A204.1 (cell line): Measurements from ENCODE around the gene GLCCI1.

Source experiments
- FAIRE-seq: peaks from 2 replicates; lab custom pipeline; 2012; peaks lifted over from hg19 to GRCh38; lab: Jason Lieb, UNC

GLCCI1 gene

GRCh38 chr7:7964250-7964649, 4.3 kb upstream of the GLCCI1 start:
- no peak for FAIRE-seq

GRCh38 chr7:7964691-7965090, 3.9 kb upstream of the GLCCI1 start:
- FAIRE-seq = no peak

DNA sequence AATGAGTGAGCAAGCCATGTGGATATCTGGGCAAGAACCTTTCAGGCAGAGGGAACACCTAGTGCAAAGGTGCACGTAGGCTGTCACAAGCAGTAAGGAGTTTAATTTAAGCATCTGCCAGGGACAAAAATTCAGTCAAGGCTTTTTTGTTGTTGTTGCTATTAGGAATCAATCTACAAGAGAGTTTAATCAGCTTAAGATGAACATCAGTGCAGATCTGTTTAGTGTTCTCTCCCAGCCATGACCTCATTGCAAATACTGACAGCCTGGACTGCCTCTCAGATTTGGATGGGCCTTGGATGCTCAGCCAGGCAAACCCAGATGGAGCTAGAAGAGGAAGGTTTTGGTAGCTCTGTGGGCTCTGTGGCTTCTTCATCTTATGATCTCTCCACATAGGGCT, 3.3 kb upstream of the GLCCI1 start:
- no peak for FAIRE-seq

DNA sequence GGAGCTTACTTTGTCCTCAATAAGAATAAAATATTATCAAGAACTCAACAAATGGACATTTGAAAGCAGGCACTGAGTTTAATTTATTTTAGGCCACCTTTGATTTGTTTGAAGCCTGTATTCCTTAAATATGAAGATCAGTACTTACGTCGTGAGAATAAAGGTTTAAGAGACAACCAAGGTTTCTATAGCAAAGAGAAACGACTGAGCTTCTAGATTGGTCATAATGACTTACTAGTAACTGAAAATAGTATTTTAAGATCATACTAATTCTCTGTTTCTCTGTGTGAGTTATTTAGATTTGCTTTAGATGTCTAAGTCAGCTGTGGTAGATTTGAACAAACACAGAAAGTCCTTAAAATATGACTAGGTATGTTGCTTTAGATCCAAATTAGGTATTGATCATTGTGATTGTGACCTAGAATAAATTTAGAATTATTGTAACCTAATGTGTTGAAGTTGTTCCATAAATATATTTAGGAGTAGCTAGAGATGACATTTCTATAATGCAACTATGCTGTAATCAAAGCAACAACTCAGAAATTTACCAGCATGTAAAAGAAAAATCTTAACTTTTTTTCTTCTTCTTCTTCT, 2.4 kb upstream of the GLCCI1 start:
- no peak for FAIRE-seq

- FAIRE-seq = no peak
Measured at GRCh38 chr7:7967886-7968543, 581 bp upstream of the GLCCI1 start.

GRCh38 chr7:7969306-7970236, 975 bp downstream of the GLCCI1 start:
- no peak for FAIRE-seq

DNA sequence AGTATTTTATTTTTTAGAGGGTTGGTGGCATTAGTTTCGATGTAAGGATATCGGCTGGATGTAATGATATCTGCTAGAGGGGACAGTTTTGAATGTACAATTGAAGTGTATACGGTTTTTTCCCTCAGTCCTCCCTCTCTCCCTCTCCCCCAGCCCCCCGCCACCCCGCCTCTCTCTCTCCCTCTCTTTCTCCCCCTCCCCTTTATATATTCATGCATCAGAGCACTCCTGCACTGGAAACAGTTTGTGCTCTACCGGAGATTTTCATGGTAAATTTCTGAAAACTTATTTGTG, 1.6 kb downstream of the GLCCI1 start:
- no peak for FAIRE-seq

- FAIRE-seq = no peak
Measured at GRCh38 chr7:7970531-7971307, 2.1 kb downstream of the GLCCI1 start.

GRCh38 chr7:7971308-7972040, 2.9 kb downstream of the GLCCI1 start:
- FAIRE-seq = no peak

- no peak for FAIRE-seq
Measured at GRCh38 chr7:7972128-7972527, 3.5 kb downstream of the GLCCI1 start.

DNA sequence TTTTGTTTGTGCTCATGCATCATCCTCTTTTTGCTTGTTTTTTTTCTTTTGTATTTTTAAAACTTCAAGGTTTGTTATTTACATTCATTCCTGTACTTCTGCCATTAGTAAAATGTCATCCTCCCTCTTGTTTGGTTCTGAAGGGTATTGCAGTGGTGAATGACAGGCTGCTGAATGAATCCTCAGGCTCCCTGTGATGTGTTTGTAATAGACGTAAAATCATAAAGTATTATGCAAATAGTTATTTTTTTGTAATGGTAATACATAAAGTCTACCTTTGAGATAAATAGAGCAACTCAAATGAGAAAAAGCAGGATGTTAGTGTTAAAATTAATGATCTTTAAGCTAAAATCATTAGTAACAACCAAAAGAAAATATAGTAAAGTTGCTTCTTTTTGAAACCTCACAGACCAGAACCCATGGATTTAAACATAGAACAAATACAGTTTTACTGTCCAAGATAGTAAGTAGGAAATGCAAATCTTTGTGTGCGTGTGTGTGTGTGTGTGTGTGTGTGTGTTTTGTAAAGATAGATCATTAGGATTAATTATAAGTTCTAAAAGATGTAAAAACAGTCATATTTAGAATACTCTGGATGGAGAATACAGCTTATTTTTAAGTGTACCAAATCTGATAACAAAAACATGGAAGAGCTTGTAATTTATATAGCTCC, 4.5 kb downstream of the GLCCI1 start:
- FAIRE-seq = no peak

DNA sequence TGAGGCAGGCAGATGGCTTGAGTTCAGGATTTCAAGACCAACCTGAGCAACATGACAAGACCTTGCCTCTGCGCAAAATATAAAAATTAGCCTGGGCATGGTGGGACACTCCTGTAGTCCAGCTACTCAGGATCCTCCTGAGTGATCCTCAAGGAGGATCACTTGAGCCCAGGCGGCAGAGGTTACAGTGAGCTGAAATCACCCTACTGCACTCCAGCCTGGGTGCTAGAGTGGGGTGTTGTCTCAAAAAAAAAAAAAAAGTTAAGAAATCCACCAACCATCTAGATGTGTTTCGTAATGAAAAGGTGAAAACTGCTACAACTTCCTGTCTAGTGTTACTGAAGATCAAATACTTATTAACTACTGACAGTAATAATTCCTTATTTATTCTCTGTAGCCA, 8.1 kb downstream of the GLCCI1 start:
- FAIRE-seq = no peak

DNA sequence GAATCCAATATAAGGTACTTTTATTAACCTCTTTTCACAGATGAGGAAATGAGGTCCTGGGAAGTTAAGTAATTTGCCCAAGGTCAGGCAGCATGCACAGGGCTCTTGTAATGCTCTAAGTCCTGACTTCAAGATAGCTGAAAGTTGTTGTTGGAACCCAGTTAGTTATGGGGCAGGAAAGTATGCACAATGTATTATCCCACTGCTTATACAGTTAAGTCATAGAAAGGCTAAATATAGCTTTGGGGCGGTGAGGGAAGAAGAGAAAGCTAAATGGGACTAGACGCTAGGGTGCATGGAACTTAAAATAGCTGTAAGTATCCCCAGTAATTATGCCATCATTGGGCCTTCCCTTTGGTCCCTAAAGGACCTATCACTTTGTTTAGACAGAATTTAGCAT, 9.2 kb downstream of the GLCCI1 start:
- FAIRE-seq = no peak

DNA sequence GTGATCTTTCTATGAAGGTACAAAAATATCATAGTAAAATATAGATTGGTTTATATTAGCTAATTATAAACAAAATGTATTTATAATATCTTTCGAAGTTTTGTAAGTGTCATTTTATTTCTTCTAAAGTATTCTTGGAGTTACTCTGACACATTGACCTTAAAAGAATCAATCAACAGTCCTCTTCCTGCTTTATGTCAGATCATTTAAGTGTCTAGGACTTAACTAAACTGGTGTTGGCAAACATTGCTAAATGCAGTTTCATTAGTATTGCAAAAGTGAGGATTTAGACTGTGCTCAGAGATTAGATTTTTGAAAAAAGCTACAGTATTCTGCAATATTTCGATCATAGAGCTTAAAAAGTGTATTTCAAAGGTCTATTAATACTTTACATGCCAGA, 10.3 kb downstream of the GLCCI1 start:
- FAIRE-seq = peak; percentile 56

- FAIRE-seq = no peak
Measured at GRCh38 chr7:7979558-7979957, 11.0 kb downstream of the GLCCI1 start.

- no peak for FAIRE-seq
Measured at GRCh38 chr7:7980134-7980533, 11.5 kb downstream of the GLCCI1 start.

DNA sequence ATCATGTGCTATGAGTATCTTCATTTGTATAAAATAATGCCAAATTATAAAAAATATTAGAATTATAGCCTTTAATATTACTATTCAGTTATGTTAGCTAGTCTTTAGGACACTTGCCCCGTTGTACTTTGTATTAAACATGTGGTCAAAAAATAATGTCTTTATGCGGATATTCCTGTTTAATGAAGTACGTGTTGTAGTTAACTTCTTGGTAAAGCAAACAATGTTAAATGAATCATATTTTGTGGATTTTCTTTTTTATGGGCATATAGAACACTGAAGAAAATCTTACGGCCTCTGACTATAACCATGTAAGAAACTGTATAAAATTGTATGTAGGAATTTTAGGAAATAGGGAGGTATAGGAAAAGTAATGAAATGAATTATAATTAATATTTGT, 14.3 kb downstream of the GLCCI1 start:
- no peak for FAIRE-seq

DNA sequence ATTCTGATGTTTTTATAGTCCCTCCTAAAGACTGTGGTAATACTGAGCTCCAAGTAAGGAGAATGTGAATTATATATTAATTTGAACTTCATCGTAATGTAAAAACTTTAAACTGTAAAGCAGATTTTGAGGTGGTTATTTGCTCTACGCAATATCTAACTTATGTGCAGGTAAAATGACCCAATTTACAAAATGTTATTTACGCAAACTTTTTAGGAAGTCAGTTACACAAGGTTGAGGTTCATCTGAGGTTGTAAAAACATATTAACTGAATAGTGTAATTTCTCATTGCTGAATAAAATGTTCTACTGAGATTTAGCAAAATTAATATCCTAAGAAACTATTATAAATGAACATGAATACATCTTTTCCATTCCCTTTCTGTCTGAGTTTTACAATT, 15.8 kb downstream of the GLCCI1 start:
- FAIRE-seq = no peak

- no peak for FAIRE-seq
Measured at GRCh38 chr7:7988706-7989105, 20.1 kb downstream of the GLCCI1 start.

DNA sequence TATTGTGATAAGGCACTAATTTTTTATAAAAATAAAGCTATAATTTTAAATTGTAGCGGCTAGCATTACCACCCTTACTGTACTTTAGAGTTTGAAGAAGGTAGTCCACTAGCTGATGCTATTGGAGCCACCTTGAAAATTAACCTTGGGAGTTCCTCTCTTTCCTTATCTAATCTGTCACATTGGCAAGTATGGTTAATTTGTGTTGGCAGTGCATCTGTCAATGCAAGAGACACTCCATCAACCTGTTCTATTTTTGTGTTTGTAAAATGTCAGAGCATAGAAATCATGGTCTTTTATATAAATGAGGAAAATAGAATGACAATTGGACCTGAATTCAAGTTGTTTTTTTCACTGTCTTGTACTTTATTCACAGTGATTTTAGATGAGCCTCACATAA, 20.5 kb downstream of the GLCCI1 start:
- FAIRE-seq = no peak

GRCh38 chr7:7989616-7990440, 21.2 kb downstream of the GLCCI1 start:
- FAIRE-seq = no peak
